Measurements from ENCODE around the gene JADE2.
A peak's percentile ranks its signal among the peaks of the same experiment; 100 is the strongest.

JADE2 gene

GRCh38 chr5:134577022-134577795 is 51.7 kb downstream of the JADE2 start:
- Mint-ChIP-seq H3K36me3 (peaks cover 74% of the 10 kb centered on the region), H3K27ac (peak overlapping the region; percentile 78), H3K9me3 (no peaks in the 10 kb centered on the region), H3K4me1 (peaks cover 56% of the 10 kb centered on the region), H3K27me3 (no peaks in the 10 kb centered on the region), H3K4me3 (no peak overlapping the region)
- ATAC-seq = peak; percentile 16

GRCh38 chr5:134577796-134578577 is 52.5 kb downstream of the JADE2 start:
- Mint-ChIP-seq H3K4me3 (no peak overlapping the region), H3K27ac (peak overlapping the region; percentile 78), H3K9me3 (no peaks in the 10 kb centered on the region), H3K4me1 (peaks cover 54% of the 10 kb centered on the region), H3K36me3 (peaks cover 66% of the 10 kb centered on the region), H3K27me3 (no peaks in the 10 kb centered on the region)
- peak; percentile 70 for ATAC-seq

- H3K9me3 Mint-ChIP-seq = no peaks in the 10 kb centered on the region
- H3K36me3 Mint-ChIP-seq = peaks cover 59% of the 10 kb centered on the region
- H3K27ac Mint-ChIP-seq = peak overlapping the region; percentile 78
Observed at GRCh38 chr5:134578578-134579283, 53.3 kb downstream of the JADE2 start.

GRCh38 chr5:134579284-134579771 is 53.9 kb downstream of the JADE2 start:
- Mint-ChIP-seq H3K27me3 (no peaks in the 10 kb centered on the region), H3K36me3 (peaks cover 53% of the 10 kb centered on the region), H3K27ac (no peak overlapping the region), H3K4me3 (no peak overlapping the region), H3K4me1 (peaks cover 60% of the 10 kb centered on the region), H3K9me3 (no peaks in the 10 kb centered on the region)
- ATAC-seq = no peak

More at GRCh38 chr5:134578578-134579283, 53.3 kb downstream of the JADE2 start:
- Mint-ChIP-seq H3K27me3 (no peaks in the 10 kb centered on the region), H3K4me3 (no peak overlapping the region), H3K4me1 (peaks cover 58% of the 10 kb centered on the region)
- no peak for ATAC-seq

- Mint-ChIP-seq H3K36me3 (peaks cover 46% of the 10 kb centered on the region), H3K9me3 (no peaks in the 10 kb centered on the region), H3K4me1 (peaks cover 53% of the 10 kb centered on the region), H3K4me3 (no peak overlapping the region), H3K27ac (no peak overlapping the region), H3K27me3 (no peaks in the 10 kb centered on the region)
- ATAC-seq = no peak
Observed at GRCh38 chr5:134580001-134580460, 54.6 kb downstream of the JADE2 start.

GRCh38 chr5:134581241-134581981 is 55.9 kb downstream of the JADE2 start:
- no peak overlapping the region for H3K27ac Mint-ChIP-seq
- ATAC-seq = no peak

GRCh38 chr5:134582281-134582680 is 56.8 kb downstream of the JADE2 start:
- no peak overlapping the region for H3K4me3 Mint-ChIP-seq
- peaks cover 49% of the 10 kb centered on the region for H3K4me1 Mint-ChIP-seq
- ATAC-seq = no peak
- no peak overlapping the region for H3K27ac Mint-ChIP-seq
- H3K36me3 Mint-ChIP-seq = peaks cover 29% of the 10 kb centered on the region
- no peaks in the 10 kb centered on the region for H3K27me3 Mint-ChIP-seq
- no peaks in the 10 kb centered on the region for H3K9me3 Mint-ChIP-seq

More at GRCh38 chr5:134581241-134581981, 55.9 kb downstream of the JADE2 start:
- H3K36me3 Mint-ChIP-seq = peaks cover 38% of the 10 kb centered on the region
- H3K4me3 Mint-ChIP-seq = no peak overlapping the region
- no peaks in the 10 kb centered on the region for H3K9me3 Mint-ChIP-seq
- peaks cover 49% of the 10 kb centered on the region for H3K4me1 Mint-ChIP-seq
- no peaks in the 10 kb centered on the region for H3K27me3 Mint-ChIP-seq

- no peak for ATAC-seq
- Mint-ChIP-seq H3K36me3 (peaks cover 22% of the 10 kb centered on the region), H3K27me3 (no peaks in the 10 kb centered on the region), H3K4me3 (no peak overlapping the region), H3K4me1 (peaks cover 44% of the 10 kb centered on the region), H3K9me3 (no peaks in the 10 kb centered on the region), H3K27ac (peak overlapping the region; percentile 74)
Observed at GRCh38 chr5:134582941-134583340, 57.5 kb downstream of the JADE2 start.

- peak overlapping the region; percentile 34 for H3K4me3 Mint-ChIP-seq
- peak overlapping the region; percentile 74 for H3K27ac Mint-ChIP-seq
- ATAC-seq = no peak
- H3K27me3 Mint-ChIP-seq = no peaks in the 10 kb centered on the region
- H3K36me3 Mint-ChIP-seq = peaks cover 14% of the 10 kb centered on the region
- H3K9me3 Mint-ChIP-seq = no peaks in the 10 kb centered on the region
- H3K4me1 Mint-ChIP-seq = peaks cover 39% of the 10 kb centered on the region
Observed at GRCh38 chr5:134583766-134584165, 58.3 kb downstream of the JADE2 start.

GRCh38 chr5:134584662-134585061 is 59.2 kb downstream of the JADE2 start:
- H3K9me3 Mint-ChIP-seq = no peaks in the 10 kb centered on the region
- no peak for ATAC-seq
- no peaks in the 10 kb centered on the region for H3K27me3 Mint-ChIP-seq
- peaks cover 34% of the 10 kb centered on the region for H3K4me1 Mint-ChIP-seq
- H3K27ac Mint-ChIP-seq = no peak overlapping the region
- H3K36me3 Mint-ChIP-seq = peaks cover 5% of the 10 kb centered on the region
- H3K4me3 Mint-ChIP-seq = no peak overlapping the region

- H3K9me3 Mint-ChIP-seq = no peaks in the 10 kb centered on the region
Observed at GRCh38 chr5:134585966-134586365, 60.5 kb downstream of the JADE2 start.

GRCh38 chr5:134586866-134587524 is 61.5 kb downstream of the JADE2 start:
- Mint-ChIP-seq H3K4me1 (peaks cover 33% of the 10 kb centered on the region), H3K27ac (peak overlapping the region; percentile 70), H3K9me3 (no peaks in the 10 kb centered on the region), H3K4me3 (peak overlapping the region; percentile 51), H3K36me3 (no peaks in the 10 kb centered on the region), H3K27me3 (no peaks in the 10 kb centered on the region)
- peak; percentile 94 for ATAC-seq

More at GRCh38 chr5:134585966-134586365, 60.5 kb downstream of the JADE2 start:
- no peaks in the 10 kb centered on the region for H3K27me3 Mint-ChIP-seq
- no peak for ATAC-seq
- H3K4me3 Mint-ChIP-seq = no peak overlapping the region
- no peaks in the 10 kb centered on the region for H3K36me3 Mint-ChIP-seq
- H3K27ac Mint-ChIP-seq = peak overlapping the region; percentile 70
- H3K4me1 Mint-ChIP-seq = peaks cover 34% of the 10 kb centered on the region

GRCh38 chr5:134590992-134591659 is 65.7 kb downstream of the JADE2 start:
- Mint-ChIP-seq H3K36me3 (no peaks in the 10 kb centered on the region), H3K4me3 (no peak overlapping the region), H3K27me3 (no peaks in the 10 kb centered on the region), H3K4me1 (peaks cover 22% of the 10 kb centered on the region), H3K9me3 (no peaks in the 10 kb centered on the region), H3K27ac (no peak overlapping the region)
- ATAC-seq = no peak
